ENCODE measurements around the gene NECAB3. TPM values are rescaled to one million over a fixed set of nuclear protein-coding genes. Genes with fewer than 3 reads are reported as not detected.

The NECAB3 gene
- total and polyA plus RNA-seq, 2 of the 13 experiments (the other 11 are each of a cell fraction or from before 2014, with no cell fraction given) = 61.5 to 65.5 TPM

DNA sequence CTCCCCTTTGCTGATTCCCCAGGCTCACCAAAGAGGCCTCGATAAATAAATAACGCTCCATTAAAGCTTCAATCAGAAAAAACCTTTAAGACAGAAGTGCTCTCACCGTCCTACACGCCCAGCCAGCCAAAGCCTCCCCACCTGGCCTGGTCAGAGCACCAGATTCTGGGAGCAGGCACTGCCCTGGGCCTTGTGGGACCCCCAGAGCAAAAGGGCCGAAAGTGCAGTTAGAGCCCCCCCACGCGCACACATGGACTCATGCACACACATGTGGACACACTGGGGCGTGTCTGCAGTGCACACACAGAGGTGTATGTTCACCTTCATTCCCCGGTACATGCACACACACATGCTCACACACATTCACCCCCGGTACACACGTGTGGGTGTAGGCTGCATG lies 1.9 kb upstream of the NECAB3 start:
- CTCF ChIA-PET (ENCODE audit: low intra/inter-chr PET ratio, low total read pairs) = no interaction called here
- H3K27ac ChIP-seq (ENCODE audit: extremely low read length, insufficient read depth, low read length) = no peak overlapping the region

More for the DNA sequence above, 1.9 kb upstream of the NECAB3 start:
- in situ Hi-C loops (cut with HindIII; ENCODE audit: extremely low pct_ligation_motif_present, low pct_unique_long_range_greater_than_20kb) = no loop called here
- no peak overlapping the region for H3K9ac ChIP-seq (ENCODE audit: insufficient read depth, low read depth, low read length)
- WGBS (ENCODE audit: low lambda C conversion rate) = 97% methylated on average over 11 of the region's 11 CpGs
- no peak overlapping the region for H3K4me2 ChIP-seq (ENCODE audit: low read depth, low read length)
- intact Hi-C loops (cut with micrococcal nuclease; ENCODE audit: unreplicated experiment) = no loop called here
- H3K4me1 ChIP-seq (ENCODE audit: insufficient read depth, low read length) = peaks cover 36% of the 10 kb centered on the region
- H4K20me1 ChIP-seq (ENCODE audit: insufficient read depth, low read length) = 0 out of 2 replicates have a peak, but pooled peaks cover 3% of the 10 kb centered on the region
- H3K9me3 ChIP-seq (ENCODE audit: low read length) = no peaks in the 10 kb centered on the region
- peaks cover 24% of the 10 kb centered on the region for H3K79me2 ChIP-seq (ENCODE audit: insufficient read depth, low read length)
- no TSS peak for BruUV-seq (replicated peaks)
- H3K4me3 ChIP-seq (replicated peaks in 1 of 3; ENCODE audit: insufficient read depth in 1 of 3, low read depth in 2 of 3, low read length in 3 of 3) = no peak overlapping the region
- no peak overlapping the region for H2AFZ ChIP-seq (ENCODE audit: low read length)
- POLR2A ChIA-PET = interaction anchor here (2.6 kb wide), 1 partner anchor 9 kb away, joined by 14 read pairs; no protein-coding TSS in a partner anchor
- ATAC-seq (no peak), DNase-seq (ENCODE audit: low spot score) (no peak), FAIRE-seq (no peak)
- peaks cover 0 to 3% of the 10 kb centered on the region in 2 experiments; a peak in 1 of 5 replicates for H3K27me3 ChIP-seq (ENCODE audit: control insufficient read depth in 1 of 2, insufficient read depth in 2 of 2, low read length in 2 of 2)
- H3K36me3 ChIP-seq (replicated peaks in 1 of 2; ENCODE audit: control insufficient read depth in 1 of 2, insufficient read depth in 2 of 2, low read length in 2 of 2) = peaks cover 12 to 39% of the 10 kb centered on the region in 2 experiments
- TF ChIP-seq AGO2 (optimal IDR thresholded peaks at IDR 0.05; ENCODE audit: low read depth, low read length) (peak; percentile 36), NRL (CRISPR knock-in tag; IDR thresholded peaks at IDR 0.05; ENCODE audit: borderline replicate concordance) (no peak), ZBTB4 (CRISPR knock-in tag; IDR thresholded peaks at IDR 0.05; ENCODE audit: borderline replicate concordance) (0 out of 2 replicates have a peak, but pooled peaks have one; percentile 13), FOXA3 (CRISPR knock-in tag; IDR thresholded peaks at IDR 0.05) (no peak), DNMT1 (CRISPR knock-in tag; IDR thresholded peaks at IDR 0.05) (0 out of 2 replicates have a peak, but pooled peaks have one; percentile 5)
- TF ChIP-seq, protein P1, sequence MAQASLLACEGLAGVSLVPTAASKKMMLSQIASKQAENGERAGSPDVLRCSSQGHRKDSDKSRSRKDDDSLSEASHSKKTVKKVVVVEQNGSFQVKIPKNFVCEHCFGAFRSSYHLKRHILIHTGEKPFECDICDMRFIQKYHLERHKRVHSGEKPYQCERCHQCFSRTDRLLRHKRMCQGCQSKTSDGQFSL (CRISPR knock-in tag; IDR thresholded peaks at IDR 0.05) = peak; percentile 75; the same call in 1 of the 2 replicates
